NCI-H2196 (cell line): ENCODE results near the gene CD151.

Experiments used
- DNase-seq: peaks from one replicate; lab custom pipeline; 2025; ENCODE audit not compliant: unreplicated experiment; lab: John Stamatoyannopoulos, UW

Gene CD151

GRCh38 chr11:827897-828192 lies 4.9 kb upstream of the CD151 start, which contains the start of gene CRACR2B:
CRACR2B (plus strand) TSS chr11:827919; CDS start chr11:828608, 689 bp downstream.
- DNase-seq: no peak

DNA sequence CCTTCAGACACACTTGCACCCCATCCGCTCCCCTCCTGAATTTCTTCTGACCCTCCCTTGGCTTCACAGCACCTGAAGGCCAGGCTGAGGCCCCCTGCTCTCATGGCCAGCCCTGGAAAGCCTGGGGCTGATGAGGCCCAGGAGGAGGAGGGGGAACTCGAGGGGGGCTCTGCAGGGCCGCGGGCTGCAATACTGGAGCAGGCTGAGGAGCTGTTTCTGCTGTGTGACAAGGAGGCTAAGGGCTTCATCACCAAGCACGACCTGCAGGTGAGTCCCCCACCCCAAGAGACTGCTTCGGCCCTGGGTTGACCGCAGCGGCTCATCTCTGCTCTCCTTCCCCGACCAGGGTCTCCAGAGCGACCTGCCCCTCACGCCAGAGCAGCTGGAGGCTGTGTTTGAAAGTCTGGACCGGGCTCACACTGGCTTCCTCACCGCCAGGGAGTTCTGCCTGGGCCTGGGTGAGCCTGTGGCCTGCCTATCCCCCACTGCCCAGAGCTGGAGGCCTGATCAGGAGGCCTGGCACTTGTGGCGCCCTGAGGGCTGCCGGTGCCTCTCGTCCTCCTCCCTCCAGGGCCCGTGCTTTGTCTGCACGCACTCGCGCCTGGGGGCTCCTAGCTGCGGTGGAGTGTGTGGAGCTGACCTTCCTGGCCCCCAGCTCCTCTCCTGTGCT lies 4.1 kb upstream of the CD151 start:
- no peak for DNase-seq

GRCh38 chr11:829176-829846 lies 3.4 kb upstream of the CD151 start:
- no peak for DNase-seq

DNA sequence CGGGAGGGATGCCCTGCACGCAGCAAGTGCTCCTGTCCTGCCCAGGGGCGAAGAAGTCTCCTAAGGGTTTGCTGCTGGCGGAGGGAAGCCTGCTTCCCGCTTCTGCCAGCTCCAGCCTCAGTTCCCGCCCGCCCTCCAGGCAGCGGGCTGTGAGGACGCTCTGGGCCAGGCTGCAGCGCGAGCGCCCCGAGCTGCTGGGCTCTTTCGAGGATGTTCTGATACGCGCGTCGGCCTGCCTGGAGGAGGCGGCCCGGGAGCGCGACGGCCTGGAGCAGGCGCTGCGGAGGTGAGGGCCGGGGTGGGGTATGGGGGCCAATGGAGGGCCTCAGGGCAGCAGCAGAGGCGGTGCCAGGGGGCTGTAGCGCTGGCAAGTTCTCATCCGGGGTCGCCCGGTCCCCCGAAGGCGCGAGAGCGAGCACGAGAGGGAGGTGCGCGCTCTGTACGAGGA lies 2.9 kb upstream of the CD151 start:
- DNase-seq: no peak

GRCh38 chr11:830295-831117 lies 2.2 kb upstream of the CD151 start:
- no peak for DNase-seq

DNA sequence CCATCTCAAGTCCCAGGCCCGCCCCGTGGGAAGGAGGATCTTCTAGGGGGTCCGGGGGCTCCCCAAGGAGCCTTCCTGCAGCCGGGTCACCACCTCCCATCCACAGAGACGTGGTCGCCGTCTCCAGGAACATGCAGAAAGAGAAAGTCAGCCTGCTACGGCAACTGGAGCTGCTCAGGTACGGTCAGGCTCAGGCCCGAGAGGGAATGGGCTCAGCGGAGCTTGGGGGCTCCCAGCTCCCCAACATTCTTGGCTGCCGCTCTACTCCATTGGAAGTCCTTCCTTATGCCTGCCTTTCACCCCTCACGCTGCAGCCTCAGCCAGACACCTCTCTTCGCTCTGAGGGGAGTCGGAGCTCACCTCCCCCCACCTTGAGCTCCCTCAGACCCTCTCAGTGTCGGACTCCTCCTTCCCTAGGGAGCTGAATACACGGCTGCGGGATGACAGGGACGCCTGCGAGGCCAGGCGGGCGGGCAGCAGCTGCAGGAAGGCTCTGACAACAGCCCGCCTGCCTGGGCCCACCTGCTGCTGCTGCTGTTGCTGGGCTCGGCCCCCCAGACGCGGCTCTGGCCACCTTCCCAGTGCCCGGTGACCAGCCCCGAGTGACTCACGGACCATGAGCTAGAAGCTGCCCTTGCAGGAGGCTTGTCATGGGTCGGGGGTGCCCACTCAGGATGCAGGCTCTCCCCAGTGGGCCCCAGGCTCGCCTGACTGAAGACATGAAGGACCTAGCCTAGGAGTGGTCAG lies 1.5 kb upstream of the CD151 start:
- no peak for DNase-seq

- DNase-seq: no peak
Observed at GRCh38 chr11:831961-832528, 707 bp upstream of the CD151 start.

- peak; percentile 64 for DNase-seq
Observed at GRCh38 chr11:833114-833791, 501 bp downstream of the CD151 start.

GRCh38 chr11:833849-834311 lies 1.1 kb downstream of the CD151 start:
- no peak for DNase-seq

- no peak for DNase-seq
Observed at GRCh38 chr11:834371-835316, 1.9 kb downstream of the CD151 start.

DNA sequence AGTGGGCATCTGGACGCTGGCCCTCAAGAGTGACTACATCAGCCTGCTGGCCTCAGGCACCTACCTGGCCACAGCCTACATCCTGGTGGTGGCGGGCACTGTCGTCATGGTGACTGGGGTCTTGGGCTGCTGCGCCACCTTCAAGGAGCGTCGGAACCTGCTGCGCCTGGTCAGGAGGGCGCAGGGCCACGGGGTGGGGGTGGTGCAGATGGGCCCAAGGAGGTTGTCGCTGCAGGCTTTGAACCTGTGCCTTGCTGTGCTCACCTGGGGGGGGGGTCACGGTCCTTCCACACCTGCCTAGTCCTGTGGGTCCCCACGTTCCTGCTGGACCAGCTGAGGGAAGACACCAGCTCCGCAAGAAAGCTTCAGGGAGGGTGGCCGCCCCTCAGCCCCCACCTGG lies 3.5 kb downstream of the CD151 start:
- no peak for DNase-seq

GRCh38 chr11:836700-837099 lies 3.9 kb downstream of the CD151 start:
- no peak for DNase-seq

DNA sequence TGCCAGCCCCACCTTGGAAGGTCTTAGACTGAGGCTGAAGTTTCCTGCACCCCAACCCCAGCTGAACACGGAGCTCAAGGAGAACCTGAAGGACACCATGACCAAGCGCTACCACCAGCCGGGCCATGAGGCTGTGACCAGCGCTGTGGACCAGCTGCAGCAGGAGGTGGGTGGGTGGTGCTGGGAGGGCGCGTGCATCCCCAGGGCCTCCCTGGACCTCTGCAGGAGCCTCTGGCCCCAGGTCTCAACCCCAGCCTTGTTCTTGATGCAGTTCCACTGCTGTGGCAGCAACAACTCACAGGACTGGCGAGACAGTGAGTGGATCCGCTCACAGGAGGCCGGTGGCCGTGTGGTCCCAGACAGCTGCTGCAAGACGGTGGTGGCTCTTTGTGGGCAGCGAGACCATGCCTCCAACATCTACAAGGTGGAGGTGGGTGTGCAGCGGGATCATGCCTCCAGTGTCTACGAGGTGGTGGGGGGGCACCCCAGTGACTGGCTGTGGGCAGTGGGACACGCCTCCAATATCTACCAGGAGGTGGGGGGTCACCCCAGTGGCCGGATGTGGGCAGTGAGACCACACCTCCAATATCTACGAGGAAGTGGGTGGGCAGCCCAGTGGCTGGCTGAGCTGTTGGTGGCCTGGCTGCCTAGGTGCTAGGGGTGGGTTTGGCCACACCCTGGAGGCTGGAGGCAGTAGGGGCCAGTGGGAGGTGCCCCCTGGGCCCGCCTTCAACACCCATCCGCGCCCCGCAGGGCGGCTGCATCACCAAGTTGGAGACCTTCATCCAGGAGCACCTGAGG lies 4.6 kb downstream of the CD151 start:
- DNase-seq: no peak

DNA sequence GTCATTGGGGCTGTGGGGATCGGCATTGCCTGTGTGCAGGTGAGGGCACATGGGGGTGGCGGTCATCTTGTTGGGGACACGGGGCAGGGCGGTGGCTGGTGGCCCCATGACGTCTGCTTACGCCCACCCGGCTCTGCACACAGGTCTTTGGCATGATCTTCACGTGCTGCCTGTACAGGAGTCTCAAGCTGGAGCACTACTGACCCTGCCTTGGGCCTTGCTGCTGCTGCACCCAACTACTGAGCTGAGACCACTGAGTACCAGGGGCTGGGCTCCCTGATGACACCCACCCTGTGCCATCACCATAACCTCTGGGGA lies 5.2 kb downstream of the CD151 start:
- DNase-seq: no peak

- no peak for DNase-seq
Observed at GRCh38 chr11:838441-839279, 5.9 kb downstream of the CD151 start.

DNA sequence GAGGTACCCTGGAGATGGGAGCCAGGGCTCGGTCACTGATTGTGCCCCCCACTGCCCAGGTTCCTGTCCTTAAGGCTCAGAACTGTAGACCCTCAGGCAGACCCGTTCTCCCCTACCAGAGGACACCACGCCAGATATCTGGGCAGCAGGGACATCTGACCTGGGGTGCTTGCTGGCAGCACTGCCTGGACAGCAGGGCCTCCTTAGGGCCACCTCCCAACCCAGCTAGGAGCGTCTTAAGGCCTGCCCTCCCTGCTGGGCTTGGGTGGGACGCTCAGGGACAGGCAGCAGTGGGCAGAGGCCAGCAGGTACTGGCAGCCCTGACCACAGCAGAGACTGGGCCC lies 6.5 kb downstream of the CD151 start:
- DNase-seq: no peak

DNA sequence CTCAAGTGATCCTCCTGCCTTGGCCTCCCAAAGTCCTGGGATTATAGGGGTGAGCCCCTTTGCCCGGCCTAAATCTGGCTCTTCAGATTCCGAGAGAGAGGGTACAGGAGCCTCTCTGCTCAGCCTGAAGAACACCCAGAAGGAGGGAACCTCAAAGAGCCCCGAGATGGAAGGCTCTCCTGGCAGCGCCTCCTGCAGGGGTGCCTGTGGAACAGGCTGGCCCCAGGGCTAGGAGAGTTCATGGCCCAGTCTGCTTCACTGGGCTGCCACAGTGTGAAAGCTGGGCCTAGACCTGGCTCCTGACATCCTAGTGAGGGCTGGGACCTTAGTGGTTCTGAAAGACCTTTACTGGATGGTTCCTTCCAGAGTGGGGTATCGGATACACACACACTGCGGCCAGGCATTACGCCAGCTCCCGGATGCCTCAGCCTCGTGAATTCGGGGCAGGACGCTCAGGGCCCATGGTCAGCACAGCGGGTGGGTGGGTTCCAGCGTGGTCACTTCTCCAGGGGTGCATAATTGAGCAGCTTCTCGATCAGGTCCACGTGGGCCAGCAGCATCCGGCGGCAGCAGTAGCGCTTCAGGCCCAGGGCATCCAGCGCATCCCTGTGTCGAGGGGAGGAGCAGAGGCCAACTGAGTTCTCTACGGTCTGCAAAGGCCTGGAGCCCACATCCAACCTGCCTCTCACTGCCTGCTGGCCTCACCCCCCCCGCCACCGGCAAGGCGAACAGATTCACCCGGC lies 7.3 kb downstream of the CD151 start:
- DNase-seq: no peak
